Fibroblast of mammary gland (primary cell): ENCODE results near the gene CILP.

Experiments
- DNase-seq: peaks from one replicate; pipeline ENCODE4 v3.0.0-alpha.2; 2010; ENCODE audit warnings: low read depth
- H3K4me3 ChIP-seq: 2 replicates; pipeline ENCODE4 v1.5.1; 2011; ENCODE audit warnings: low read depth, mild to moderate bottlenecking, low read length, moderate library complexity; ENCODE audit not compliant: control insufficient read depth
- CTCF ChIP-seq: conservative IDR thresholded peaks from 2 replicates; pipeline ENCODE4 v1.5.1; 2011; ENCODE audit warnings: low read depth, low read length, inconsistent platforms; ENCODE audit not compliant: control insufficient read depth, insufficient read depth

Gene CILP

GRCh38 chr15:65175511-65175910, 35.8 kb downstream of the CILP start:
- no peak overlapping the region for H3K4me3 ChIP-seq
- DNase-seq, result no peak
- TF ChIP-seq CTCF, result no peak

GRCh38 chr15:65174509-65174908, 36.8 kb downstream of the CILP start:
- no peak for TF ChIP-seq CTCF
- no peak for DNase-seq
- no peak overlapping the region for H3K4me3 ChIP-seq

GRCh38 chr15:65172531-65172930, 38.7 kb downstream of the CILP start:
- no peak for DNase-seq
- TF ChIP-seq CTCF, result no peak

GRCh38 chr15:65171428-65171827, 39.8 kb downstream of the CILP start:
- H3K4me3 ChIP-seq, result no peak overlapping the region
- no peak for DNase-seq
- TF ChIP-seq CTCF, result no peak

More at GRCh38 chr15:65172531-65172930, 38.7 kb downstream of the CILP start:
- no peak overlapping the region for H3K4me3 ChIP-seq

GRCh38 chr15:65165875-65166274, 45.4 kb downstream of the CILP start:
- TF ChIP-seq CTCF, result no peak
- no peak for DNase-seq
- no peak overlapping the region for H3K4me3 ChIP-seq

- no peak overlapping the region for H3K4me3 ChIP-seq
- no peak for TF ChIP-seq CTCF
- DNase-seq, result no peak
Observed at GRCh38 chr15:65164139-65164538, 47.1 kb downstream of the CILP start.

- DNase-seq, result no peak
- TF ChIP-seq CTCF, result no peak
Observed at GRCh38 chr15:65163041-65163440, 48.2 kb downstream of the CILP start.

More at GRCh38 chr15:65163041-65163440, 48.2 kb downstream of the CILP start:
- H3K4me3 ChIP-seq, result no peak overlapping the region
